Sigmoid colon (tissue), 7 donors: Measurements from ENCODE around the gene NRXN3. TPM values are rescaled to one million over a fixed set of nuclear protein-coding genes. Genes with fewer than 3 reads are reported as not detected.

Source experiments
- DNase-seq: peaks from one replicate; pipeline ENCODE4 v3.0.0-alpha.2; 2019
- H3K27ac ChIP-seq, 4 donors: fragments of 200-600 bp; sonication (generic); one replicate each; pipeline ENCODE4 v1.5.1; 2016 to 2019; ENCODE audit warnings: mild to moderate bottlenecking in 1 of 4
- H3K27me3 ChIP-seq, 3 donors: fragments of 200-600 bp; sonication (generic); one replicate each; pipeline ENCODE4 v1.5.1; 2019; ENCODE audit warnings: mild to moderate bottlenecking in 1 of 3
- H3K36me3 ChIP-seq, 4 donors: fragments of 200-600 bp; sonication (generic); one replicate each; pipeline ENCODE4 v1.5.1; 2016 to 2019
- H3K4me1 ChIP-seq, 4 donors: fragments of 200-600 bp; sonication (generic); one replicate each; pipeline ENCODE4 v1.5.1; 2017 to 2019
- H3K4me3 ChIP-seq, 4 donors: fragments of 200-600 bp; sonication (generic); one replicate each; pipeline ENCODE4 v1.5.1; 2017 to 2019; ENCODE audit warnings: mild to moderate bottlenecking in 2 of 4, moderate library complexity in 1 of 4
- H3K9me3 ChIP-seq, 4 donors: fragments of 200-600 bp in 3 of 4; sonication (generic) in 3 of 4; one replicate each; pipeline versions ENCODE4 v1.5.1 to v1.6.1; 2013 to 2019
- CTCF ChIP-seq, 4 experiments: fragments of 450-650 bp in 3 of 4; fragments of 200-600 bp in 1 of 4; IDR thresholded peaks; one replicate each; pipeline ENCODE4 v1.5.1; 2016 to 2019; ENCODE audit warnings: antibody characterized with exemption in 4 of 4, mild to moderate bottlenecking in 3 of 4, moderate library complexity in 2 of 4
- EP300 ChIP-seq, 4 donors: sonication (generic); formaldehyde crosslinking; IDR thresholded peaks; one replicate each; pipeline ENCODE4 v1.6.1; 2017; ENCODE audit warnings: antibody characterized with exemption in 4 of 4
- POLR2A ChIP-seq, 2 donors: fragments of 450-650 bp; IDR thresholded peaks; one replicate each; pipeline ENCODE4 v1.6.1; 2016; ENCODE audit warnings: antibody characterized with exemption in 2 of 2, mild to moderate bottlenecking in 2 of 2, moderate library complexity in 2 of 2
- POLR2AphosphoS5 ChIP-seq, 4 donors: sonication (generic); formaldehyde crosslinking; IDR thresholded peaks; one replicate each; pipeline ENCODE4 v1.6.1; 2017; ENCODE audit warnings: antibody characterized with exemption in 4 of 4
- WGBS, 2 donors: extraction: QIAGEN DNeasy Blood & Tissue Kit; methylation state at CpG; one replicate each; pipeline ENCODE4 v1.1.7; 2013; 5-methylcytosine and 5-hydroxymethylcytosine counted together
- intact Hi-C: fragments of 100-400 bp; cut with DNase I; formaldehyde crosslinking; loops from one replicate; pipeline ENCODE4 v1.15.1; 2023
- polyA plus RNA-seq, 3 donors: library from polyadenylated mRNA; stranded (reverse); fragments of 200-250 nt; gene quantifications; one replicate each; pipeline ENCODE4 v1.2.3, GENCODE V29; 2013
- total RNA-seq, 4 donors: library from RNA; depleted of rRNA; stranded (reverse); fragments of >200 nt; gene quantifications; one replicate each; pipeline ENCODE4 v1.1.0, GENCODE V29; 2016
- donor health status: healthy with polysubstance abuse.
- donor health status: Bipolar disorder and iron deficiency.
- donor health status: healthy.

Gene NRXN3
- total and polyA plus RNA-seq, 7 donors: 0.23 to 46.3 (median 23.2) TPM

GRCh38 chr14:79548836-79549235 lies 1378.7 kb downstream of the NRXN3 start:
- WGBS, 2 donors: 71 to 81% methylated on average over 1 of the region's 1 CpG
- Histone ChIP-seq H3K4me3 (no peak overlapping the region), H3K9me3 (no peaks in the 10 kb centered on the region), H3K27ac (no peak overlapping the region), H3K36me3 (no peaks in the 10 kb centered on the region), H3K4me1 (peaks cover 0 to 21% (median 14%) of the 10 kb centered on the region in 4 donors), H3K27me3 (no peaks in the 10 kb centered on the region)
- no peak for DNase-seq
- intact Hi-C loops: no loop called here
- TF ChIP-seq POLR2A (IDR thresholded peaks at IDR 0.05) (no peak), CTCF (IDR thresholded peaks at IDR 0.05) (no peak), POLR2AphosphoS5 (IDR thresholded peaks at IDR 0.05) (no peak), EP300 (IDR thresholded peaks at IDR 0.05) (no peak)

GRCh38 chr14:79549515-79549914 lies 1379.3 kb downstream of the NRXN3 start:
- TF ChIP-seq POLR2AphosphoS5 (IDR thresholded peaks at IDR 0.05) (no peak), CTCF (IDR thresholded peaks at IDR 0.05) (no peak), EP300 (IDR thresholded peaks at IDR 0.05) (no peak), POLR2A (IDR thresholded peaks at IDR 0.05) (no peak)
- Histone ChIP-seq H3K27ac (no peak overlapping the region), H3K4me3 (no peak overlapping the region), H3K4me1 (peaks cover 0 to 15% (median 7%) of the 10 kb centered on the region in 4 donors), H3K36me3 (no peaks in the 10 kb centered on the region), H3K27me3 (no peaks in the 10 kb centered on the region), H3K9me3 (no peaks in the 10 kb centered on the region)
- intact Hi-C loops: no loop called here
- WGBS, 2 donors: 82 to 85% methylated on average over 5 of the region's 5 CpGs
- DNase-seq: no peak

GRCh38 chr14:79551523-79551922 lies 1381.3 kb downstream of the NRXN3 start:
- Histone ChIP-seq H3K4me3 (no peak overlapping the region), H3K36me3 (no peaks in the 10 kb centered on the region), H3K27me3 (no peaks in the 10 kb centered on the region), H3K9me3 (no peaks in the 10 kb centered on the region), H3K27ac (no peak overlapping the region), H3K4me1 (peaks cover 0 to 11% (median 0%) of the 10 kb centered on the region in 4 donors)
- 57 to 81% methylated on average over 4 of the region's 4 CpGs for WGBS, 2 donors
- DNase-seq: no peak
- TF ChIP-seq EP300 (IDR thresholded peaks at IDR 0.05) (no peak), POLR2A (IDR thresholded peaks at IDR 0.05) (no peak), POLR2AphosphoS5 (IDR thresholded peaks at IDR 0.05) (no peak), CTCF (IDR thresholded peaks at IDR 0.05) (no peak)
- intact Hi-C loops: no loop called here

GRCh38 chr14:79552778-79553177 lies 1382.6 kb downstream of the NRXN3 start:
- Histone ChIP-seq H3K4me3 (no peak overlapping the region), H3K36me3 (no peaks in the 10 kb centered on the region), H3K27me3 (no peaks in the 10 kb centered on the region), H3K9me3 (no peaks in the 10 kb centered on the region), H3K4me1 (peaks cover 0 to 11% (median 0%) of the 10 kb centered on the region in 4 donors), H3K27ac (no peak overlapping the region)
- TF ChIP-seq CTCF (IDR thresholded peaks at IDR 0.05): no peak
- no peak for TF ChIP-seq POLR2AphosphoS5 (IDR thresholded peaks at IDR 0.05)
- TF ChIP-seq EP300 (IDR thresholded peaks at IDR 0.05): no peak
- TF ChIP-seq POLR2A (IDR thresholded peaks at IDR 0.05): no peak
- no peak for DNase-seq
- intact Hi-C loops: no loop called here
- WGBS, 2 donors: 20 to 69% methylated on average over 1 of the region's 1 CpG

GRCh38 chr14:79554816-79555215 lies 1384.6 kb downstream of the NRXN3 start:
- no peak for DNase-seq
- no peak for TF ChIP-seq POLR2AphosphoS5 (IDR thresholded peaks at IDR 0.05)
- no peak for TF ChIP-seq POLR2A (IDR thresholded peaks at IDR 0.05)
- no peak for TF ChIP-seq CTCF (IDR thresholded peaks at IDR 0.05)
- TF ChIP-seq EP300 (IDR thresholded peaks at IDR 0.05): no peak
- Histone ChIP-seq H3K27me3 (no peaks in the 10 kb centered on the region), H3K36me3 (no peaks in the 10 kb centered on the region), H3K4me1 (peaks cover 0 to 11% (median 0%) of the 10 kb centered on the region in 4 donors), H3K27ac (no peak overlapping the region), H3K9me3 (no peaks in the 10 kb centered on the region), H3K4me3 (no peak overlapping the region)
- intact Hi-C loops: no loop called here
- WGBS, 2 donors: 75 to 92% methylated on average over 3 of the region's 3 CpGs
